ENCODE results near the gene IFT43. TPM values are rescaled to one million over a fixed set of nuclear protein-coding genes. Genes with fewer than 3 reads are reported as not detected.

IFT43 gene
- total RNA-seq, 1 experiment from 2014 or later, result 98.8 TPM

DNA sequence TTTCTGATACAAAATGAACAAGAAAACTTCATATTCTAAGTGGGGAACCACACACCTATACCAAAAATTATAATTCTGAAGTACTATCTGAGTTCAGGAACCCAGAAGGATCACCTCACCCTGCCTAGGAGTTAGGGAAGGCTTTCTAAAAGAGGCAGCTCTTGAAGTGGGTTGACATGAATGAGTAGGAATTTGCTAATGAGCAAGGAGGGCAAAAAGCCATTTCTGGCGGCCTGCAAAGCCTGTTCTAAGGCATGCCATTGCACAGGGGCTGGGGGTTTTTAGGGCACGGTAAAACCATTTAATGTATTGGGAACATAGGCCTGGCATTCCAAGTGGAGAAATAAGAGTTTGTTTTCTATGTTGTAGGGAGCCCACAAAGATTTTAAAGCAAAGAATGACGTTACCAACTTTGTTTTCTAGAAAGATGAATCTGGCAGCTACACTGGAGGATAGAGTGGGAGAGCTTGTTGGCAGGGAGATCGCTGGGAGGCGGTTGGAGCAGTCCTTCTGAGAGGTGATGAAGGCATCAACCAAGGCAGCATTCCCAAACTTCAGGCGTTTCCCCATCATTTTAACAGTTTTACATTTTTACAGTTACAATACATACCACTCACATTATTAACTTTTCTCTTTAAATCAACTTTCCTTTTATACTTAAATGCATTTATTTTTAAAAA lies 14.1 kb downstream of the IFT43 start:
- POLR2A ChIA-PET (ENCODE audit: unreplicated experiment), result interaction anchor here (0.6 to 0.7 kb wide), 2 partner anchors 486 to 1506 kb away, joined by 3 to 4 read pairs; partner anchors contain the start of gene ISCA2
- H3K9me2 ChIP-seq (ENCODE audit: insufficient read depth), result no peaks in the 10 kb centered on the region
- no peak overlapping the region for H3K27ac ChIP-seq
- no peaks in the 10 kb centered on the region for H3K4me1 ChIP-seq (replicated peaks; ENCODE audit: insufficient read depth)
- no peaks in the 10 kb centered on the region for H3K79me2 ChIP-seq (ENCODE audit: low read depth)
- CTCF ChIA-PET, result no interaction called here
- no peaks in the 10 kb centered on the region for H3K27me3 ChIP-seq (ENCODE audit: insufficient read depth, low read depth)
- H4K20me1 ChIP-seq (ENCODE audit: insufficient read depth), result peaks cover 8% of the 10 kb centered on the region; the same call in 1 of the 2 replicates
- intact Hi-C loops (cut with micrococcal nuclease; ENCODE audit: unreplicated experiment), result no loop called here
- no peaks in the 10 kb centered on the region for H3F3A ChIP-seq (ENCODE audit: insufficient read depth, low read depth)
- no peak overlapping the region for H3K4me2 ChIP-seq
- no peak overlapping the region for H2AFZ ChIP-seq
- TF ChIP-seq EZH2 (IDR thresholded peaks at IDR 0.05; ENCODE audit: low read depth), result no peak
- TF ChIP-seq, protein P1, sequence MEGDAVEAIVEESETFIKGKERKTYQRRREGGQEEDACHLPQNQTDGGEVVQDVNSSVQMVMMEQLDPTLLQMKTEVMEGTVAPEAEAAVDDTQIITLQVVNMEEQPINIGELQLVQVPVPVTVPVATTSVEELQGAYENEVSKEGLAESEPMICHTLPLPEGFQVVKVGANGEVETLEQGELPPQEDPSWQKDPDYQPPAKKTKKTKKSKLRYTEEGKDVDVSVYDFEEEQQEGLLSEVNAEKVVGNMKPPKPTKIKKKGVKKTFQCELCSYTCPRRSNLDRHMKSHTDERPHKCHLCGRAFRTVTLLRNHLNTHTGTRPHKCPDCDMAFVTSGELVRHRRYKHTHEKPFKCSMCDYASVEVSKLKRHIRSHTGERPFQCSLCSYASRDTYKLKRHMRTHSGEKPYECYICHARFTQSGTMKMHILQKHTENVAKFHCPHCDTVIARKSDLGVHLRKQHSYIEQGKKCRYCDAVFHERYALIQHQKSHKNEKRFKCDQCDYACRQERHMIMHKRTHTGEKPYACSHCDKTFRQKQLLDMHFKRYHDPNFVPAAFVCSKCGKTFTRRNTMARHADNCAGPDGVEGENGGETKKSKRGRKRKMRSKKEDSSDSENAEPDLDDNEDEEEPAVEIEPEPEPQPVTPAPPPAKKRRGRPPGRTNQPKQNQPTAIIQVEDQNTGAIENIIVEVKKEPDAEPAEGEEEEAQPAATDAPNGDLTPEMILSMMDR (conservative IDR thresholded peaks at IDR 0.05), result no peak
- BruUV-seq (replicated peaks), result no TSS peak
- H3K4me3 ChIP-seq, result no peak overlapping the region
- H3K9me3 ChIP-seq (ENCODE audit: insufficient read depth, low read depth), result peaks cover 5% of the 10 kb centered on the region; the same call in 1 of the 2 replicates
- DNase-seq, result no peak
- H3K36me3 ChIP-seq (ENCODE audit: low read depth), result peaks cover 69% of the 10 kb centered on the region

DNA sequence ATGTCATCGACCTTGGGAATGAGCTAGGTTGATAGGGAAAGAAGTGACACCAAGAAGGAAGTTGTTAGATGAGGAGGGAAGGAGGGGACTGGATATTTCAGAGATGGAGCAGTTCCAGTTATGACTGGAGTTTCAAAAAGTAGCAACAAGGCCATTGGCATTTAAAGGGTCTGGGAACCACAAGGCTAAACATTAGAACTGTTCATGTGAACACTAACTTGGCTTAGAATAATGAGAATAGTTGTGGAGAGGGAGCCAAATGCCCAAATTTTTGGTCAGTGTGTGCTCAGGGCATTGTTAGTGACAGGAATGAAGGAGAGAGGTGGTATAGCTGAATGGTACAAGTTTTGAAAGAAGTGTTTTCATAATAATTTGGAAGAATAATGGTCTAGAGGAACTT lies 16.8 kb downstream of the IFT43 start:
- no peak overlapping the region for H3K4me3 ChIP-seq
- H2AFZ ChIP-seq, result no peak overlapping the region
- no peaks in the 10 kb centered on the region for H3K79me2 ChIP-seq (ENCODE audit: low read depth)
- CTCF ChIA-PET, result interaction anchor here (0.6 kb wide), 1 partner anchor 439 kb away, joined by 6 read pairs; no protein-coding TSS in a partner anchor
- intact Hi-C loops (cut with micrococcal nuclease; ENCODE audit: unreplicated experiment), result no loop called here
- no peak for TF ChIP-seq EZH2 (IDR thresholded peaks at IDR 0.05; ENCODE audit: low read depth)
- TF ChIP-seq, protein P1 (conservative IDR thresholded peaks at IDR 0.05), result no peak
- no peaks in the 10 kb centered on the region for H3K9me2 ChIP-seq (ENCODE audit: insufficient read depth)
- no TSS peak for BruUV-seq (replicated peaks)
- H3K36me3 ChIP-seq (ENCODE audit: low read depth), result peaks cover 71% of the 10 kb centered on the region
- no peaks in the 10 kb centered on the region for H3K27me3 ChIP-seq (ENCODE audit: insufficient read depth, low read depth)
- H3K4me2 ChIP-seq, result no peak overlapping the region
- POLR2A ChIA-PET (ENCODE audit: unreplicated experiment), result interaction anchor here (0.7 kb wide), 1 partner anchor 1369 kb away, joined by 9 read pairs; no protein-coding TSS in a partner anchor
- no peaks in the 10 kb centered on the region for H4K20me1 ChIP-seq (ENCODE audit: insufficient read depth)
- H3F3A ChIP-seq (ENCODE audit: insufficient read depth, low read depth), result no peaks in the 10 kb centered on the region
- H3K4me1 ChIP-seq (replicated peaks; ENCODE audit: insufficient read depth), result no peaks in the 10 kb centered on the region
- peaks cover 9% of the 10 kb centered on the region; the same call in 1 of the 2 replicates for H3K9me3 ChIP-seq (ENCODE audit: insufficient read depth, low read depth)
- DNase-seq, result no peak
- no peak overlapping the region for H3K27ac ChIP-seq

DNA sequence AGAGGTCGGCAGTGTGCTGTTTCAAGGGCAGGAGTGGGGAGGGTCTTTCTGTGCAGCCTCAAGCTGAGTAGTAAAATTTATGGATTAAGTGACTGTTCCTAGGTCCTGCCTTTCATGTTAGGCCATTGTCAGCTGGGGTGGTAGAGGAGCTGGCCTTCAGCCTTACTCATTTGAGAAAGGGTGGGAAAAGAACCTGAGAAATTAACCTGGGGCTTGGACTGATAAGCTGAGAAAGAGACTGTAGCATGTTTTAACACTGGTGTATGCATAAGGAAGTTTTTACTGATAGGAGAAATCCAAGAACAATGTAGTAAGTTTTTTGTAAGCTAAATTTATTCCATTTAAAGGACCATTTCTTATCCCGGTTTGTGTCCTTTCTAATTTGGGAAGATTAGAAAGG lies 20.7 kb downstream of the IFT43 start:
- H3K27ac ChIP-seq, result no peak overlapping the region
- ChIA-PET CTCF (no interaction called here), POLR2A (ENCODE audit: unreplicated experiment) (no interaction called here)
- H3K79me2 ChIP-seq (ENCODE audit: low read depth), result no peaks in the 10 kb centered on the region
- peaks cover 9% of the 10 kb centered on the region; the same call in 1 of the 2 replicates for H3K9me3 ChIP-seq (ENCODE audit: insufficient read depth, low read depth)
- H2AFZ ChIP-seq, result no peak overlapping the region
- no peak overlapping the region for H3K4me2 ChIP-seq
- no TSS peak for BruUV-seq (replicated peaks)
- no peak overlapping the region for H3K4me3 ChIP-seq
- H3F3A ChIP-seq (ENCODE audit: insufficient read depth, low read depth), result no peaks in the 10 kb centered on the region
- H3K36me3 ChIP-seq (ENCODE audit: low read depth), result peaks cover 66% of the 10 kb centered on the region
- H3K9me2 ChIP-seq (ENCODE audit: insufficient read depth), result no peaks in the 10 kb centered on the region
- intact Hi-C loops (cut with micrococcal nuclease; ENCODE audit: unreplicated experiment), result no loop called here
- no peaks in the 10 kb centered on the region for H3K4me1 ChIP-seq (replicated peaks; ENCODE audit: insufficient read depth)
- no peak for DNase-seq
- no peak for TF ChIP-seq EZH2 (IDR thresholded peaks at IDR 0.05; ENCODE audit: low read depth)
- TF ChIP-seq, protein P1 (conservative IDR thresholded peaks at IDR 0.05), result no peak
- H4K20me1 ChIP-seq (ENCODE audit: insufficient read depth), result no peaks in the 10 kb centered on the region
- H3K27me3 ChIP-seq (ENCODE audit: insufficient read depth, low read depth), result no peaks in the 10 kb centered on the region

Measured in PC-9 (cell line).